NCI-H1930 (cell line): ENCODE data around the gene RPUSD3.
"Not testable (repeated sequence)": the region's sequence is repeated elsewhere in the genome, so short reads cannot be mapped to it uniquely, and the experiment has no call there.

Source experiments
- DNase-seq, 2 experiments: peaks; one replicate each; lab custom pipeline; 2025; lab: John Stamatoyannopoulos, UW

Gene RPUSD3

GRCh38 chr3:9843715-9844438, at the start of gene RPUSD3:
RPUSD3 (minus strand) TSS chr3:9844008; CDS start chr3:9843990, 18 bp downstream.
- peak; percentile 56 to 90 for DNase-seq

DNA sequence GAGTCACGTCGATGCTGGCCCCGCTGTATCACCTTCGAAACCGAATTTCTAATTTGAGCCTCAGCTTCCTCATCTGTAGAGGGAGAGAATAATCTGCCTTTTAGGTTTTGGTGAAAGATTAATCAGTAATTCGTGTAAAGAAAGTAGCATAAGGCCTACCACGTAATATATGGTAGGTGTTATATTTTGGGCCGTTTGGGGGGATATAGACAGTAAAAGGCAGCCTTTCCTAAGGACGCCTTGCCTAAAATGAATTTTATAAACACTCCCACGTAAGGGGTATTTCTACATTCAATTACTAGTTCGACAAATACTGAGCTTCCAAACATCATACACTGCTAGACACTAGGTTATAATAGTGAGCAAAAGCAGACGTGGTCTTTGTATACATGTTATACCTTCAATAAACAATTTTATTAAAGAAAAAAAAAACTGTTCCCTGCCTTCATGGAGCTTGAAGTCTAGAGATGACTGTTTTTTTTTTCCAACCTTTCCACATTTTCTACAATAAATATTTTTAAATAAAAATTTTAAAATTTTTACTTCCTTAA, 47.3 kb upstream of the RPUSD3 start:
- no peak for DNase-seq

GRCh38 chr3:9890249-9891071, 46.7 kb upstream of the RPUSD3 start, which contains the start of gene JAGN1:
JAGN1 (plus strand) TSS chr3:9890610; CDS start chr3:9890723, 113 bp downstream.
- DNase-seq: peak; percentile 57 to 63

GRCh38 chr3:9889405-9889804, 45.6 kb upstream of the RPUSD3 start:
- DNase-seq: no peak

DNA sequence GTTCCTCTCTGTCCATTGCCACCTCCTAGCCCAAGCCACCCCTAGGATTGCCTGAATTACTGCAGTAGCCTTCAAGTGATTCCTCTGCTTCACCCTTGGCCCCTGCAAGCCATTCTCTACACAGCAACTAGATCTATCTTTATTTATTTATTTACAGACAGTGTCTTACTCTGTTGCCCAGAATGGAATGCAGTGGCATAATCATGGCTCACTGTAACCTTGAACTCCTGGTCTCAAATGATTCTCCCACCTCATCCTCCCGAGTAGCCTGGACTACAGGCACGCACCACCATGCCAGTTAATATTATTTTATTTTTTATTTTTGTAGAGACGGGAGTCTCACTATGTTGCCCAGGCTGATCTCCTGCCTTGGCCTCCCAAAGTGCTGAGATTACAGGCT, 44.7 kb upstream of the RPUSD3 start:
- DNase-seq: no peak

GRCh38 chr3:9887480-9887879, 43.7 kb upstream of the RPUSD3 start:
- DNase-seq: no peak

- DNase-seq: no peak
Measured at GRCh38 chr3:9886328-9886727, 42.5 kb upstream of the RPUSD3 start.

DNA sequence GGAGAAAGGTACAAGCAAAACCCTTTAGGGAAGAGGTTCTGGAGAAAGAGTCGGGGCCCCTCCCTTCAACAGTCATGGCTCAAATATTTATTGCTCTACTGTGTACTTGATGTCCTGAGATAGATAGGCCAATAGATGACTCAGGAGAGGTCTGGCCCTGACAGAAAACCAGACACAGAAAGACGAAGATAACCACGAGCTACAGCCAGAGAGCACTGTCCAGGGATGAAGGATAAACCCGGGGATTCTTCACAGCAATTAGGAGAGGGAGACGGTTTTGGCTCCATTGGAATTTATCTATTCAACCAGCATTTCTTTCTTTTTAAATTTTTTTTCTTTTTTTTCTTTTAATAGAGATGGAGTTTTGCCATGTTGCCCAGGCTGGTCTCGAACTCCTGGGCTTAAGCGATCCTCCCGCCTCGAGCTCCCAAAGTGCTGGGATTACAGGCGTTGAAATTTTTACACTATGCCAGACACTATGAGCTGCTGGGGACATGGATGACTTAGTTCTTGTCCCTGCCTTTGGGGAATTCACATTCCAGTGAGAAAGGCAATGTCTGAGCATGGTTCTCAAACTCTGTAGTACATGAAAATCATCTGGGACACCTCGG, 40.9 kb upstream of the RPUSD3 start:
- DNase-seq: no peak

DNA sequence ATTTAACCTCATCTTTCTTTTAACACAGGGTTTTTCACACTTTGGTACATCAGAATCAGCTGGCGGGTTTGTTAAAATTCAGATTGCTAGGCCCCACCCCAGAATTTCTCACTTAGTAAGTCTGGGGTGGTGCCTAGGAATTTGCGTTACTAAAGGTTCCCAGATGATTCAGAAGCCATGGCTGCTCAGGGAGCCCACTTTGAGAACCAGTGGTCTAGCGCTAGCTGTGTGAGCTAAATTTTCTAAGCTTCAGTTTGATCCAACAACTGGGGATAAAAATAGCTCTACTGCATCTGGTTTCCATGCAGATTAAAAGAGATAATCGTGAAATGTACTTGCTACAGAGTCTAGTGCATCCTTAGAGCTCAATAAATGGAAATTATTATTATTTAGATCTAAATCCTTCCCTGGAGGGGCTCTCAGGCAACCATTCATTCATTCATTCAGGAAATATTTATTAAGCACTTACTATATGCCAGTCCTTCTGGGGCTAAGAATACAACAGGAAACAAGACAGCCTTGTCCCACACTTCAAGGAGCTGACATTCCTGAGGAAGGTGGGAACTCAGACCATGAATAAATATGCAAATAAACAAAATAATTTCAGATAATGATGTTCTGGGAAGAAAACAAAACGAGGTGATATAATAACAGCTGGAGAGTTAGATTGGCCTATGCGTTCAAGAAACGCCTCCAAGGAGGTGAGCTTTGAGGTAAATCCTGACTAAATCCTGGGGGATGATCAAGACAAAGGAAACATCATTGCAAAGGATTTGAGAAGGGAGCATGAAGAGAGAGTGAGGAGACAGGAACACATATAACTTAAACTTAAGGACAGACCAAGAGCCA, 40.1 kb upstream of the RPUSD3 start:
- DNase-seq: no peak

- DNase-seq: no peak
Measured at GRCh38 chr3:9881441-9881840, 37.6 kb upstream of the RPUSD3 start.

DNA sequence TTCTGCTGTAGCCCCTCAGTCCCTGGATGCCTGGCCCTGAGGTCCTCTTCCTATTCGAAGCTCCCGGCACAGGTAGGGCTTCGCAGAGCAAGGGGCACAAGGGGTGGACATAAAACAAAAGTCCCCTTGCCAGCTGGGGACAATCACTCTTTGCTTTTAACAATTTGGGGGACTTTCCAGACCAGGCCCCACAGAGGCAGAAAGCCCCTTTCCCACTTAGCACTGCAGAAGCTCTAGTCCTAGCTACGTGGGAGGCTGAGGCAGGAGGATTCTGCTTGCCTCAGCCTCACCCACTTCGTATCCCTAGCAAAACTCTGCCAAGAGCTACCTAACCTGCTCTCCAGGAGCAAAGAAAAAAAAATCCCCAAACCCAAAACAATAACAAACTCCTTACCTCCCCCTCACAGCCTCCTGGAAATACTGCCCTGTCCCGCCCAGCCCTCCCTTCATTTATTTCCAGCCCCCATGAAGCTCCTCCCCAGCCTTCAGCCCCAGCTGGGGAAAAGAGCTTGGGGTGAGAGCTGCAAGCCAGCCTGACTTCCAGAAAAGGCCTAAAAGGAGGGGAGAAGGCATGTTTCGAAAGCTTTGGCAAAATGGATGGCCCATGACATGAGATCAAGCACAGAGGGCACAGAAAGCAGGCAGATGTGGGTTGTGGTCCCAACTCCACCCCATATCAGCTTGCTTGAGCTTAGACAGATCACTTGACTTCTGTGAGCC, 36.2 kb upstream of the RPUSD3 start, which contains the start of gene CIDEC:
TSS of gene CIDEC (minus strand) at position 424 of the 720 bp plus-strand sequence. CDS start 1,767 bp downstream, outside the sequence.
- DNase-seq: no peak

GRCh38 chr3:9878700-9879099, 34.9 kb upstream of the RPUSD3 start:
- DNase-seq: no peak

GRCh38 chr3:9876991-9877390, 33.2 kb upstream of the RPUSD3 start:
- DNase-seq: no peak

DNA sequence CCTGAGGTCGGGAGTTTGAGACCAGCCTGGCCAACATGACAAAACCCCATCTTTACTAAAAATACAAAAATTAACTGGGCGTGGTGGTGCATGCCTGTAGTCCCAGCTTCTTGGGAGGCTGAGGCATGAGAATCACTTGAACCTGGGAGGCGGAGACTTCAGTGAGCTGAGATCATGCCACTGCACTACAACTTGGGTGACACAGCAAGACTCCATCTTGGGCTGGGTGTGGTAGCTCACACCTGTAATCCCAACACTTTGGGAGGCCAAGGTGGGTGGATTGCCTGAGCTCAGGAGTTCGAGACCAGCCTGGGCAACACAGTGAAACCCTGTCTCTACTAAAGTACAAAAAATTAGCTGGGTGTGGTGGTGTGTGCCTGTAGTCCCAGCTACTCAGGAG, 32.4 kb upstream of the RPUSD3 start:
- DNase-seq: not testable (repeated sequence)

DNA sequence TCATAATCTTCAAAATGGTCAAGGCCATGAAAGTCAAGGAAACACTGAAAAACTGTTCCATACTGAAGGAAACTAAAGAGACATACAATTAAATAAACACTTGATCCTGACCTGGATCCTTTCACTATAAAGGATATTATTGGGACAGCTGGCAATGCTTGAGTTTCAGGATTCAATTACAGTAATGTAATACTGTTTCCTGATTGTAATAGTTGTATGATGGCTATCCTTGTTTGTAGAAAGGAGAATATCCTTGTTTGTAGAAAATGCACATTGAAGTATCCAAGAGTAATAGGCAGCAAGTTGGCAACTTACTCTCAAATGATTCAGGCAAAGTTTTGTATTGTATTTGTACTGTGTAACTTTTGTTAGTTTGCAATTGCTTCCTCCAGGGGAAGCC, 31.6 kb upstream of the RPUSD3 start:
- DNase-seq: no peak

- not testable (repeated sequence) for DNase-seq
Measured at GRCh38 chr3:9872067-9872466, 28.3 kb upstream of the RPUSD3 start.

GRCh38 chr3:9870978-9871377, 27.2 kb upstream of the RPUSD3 start:
- DNase-seq: no peak

DNA sequence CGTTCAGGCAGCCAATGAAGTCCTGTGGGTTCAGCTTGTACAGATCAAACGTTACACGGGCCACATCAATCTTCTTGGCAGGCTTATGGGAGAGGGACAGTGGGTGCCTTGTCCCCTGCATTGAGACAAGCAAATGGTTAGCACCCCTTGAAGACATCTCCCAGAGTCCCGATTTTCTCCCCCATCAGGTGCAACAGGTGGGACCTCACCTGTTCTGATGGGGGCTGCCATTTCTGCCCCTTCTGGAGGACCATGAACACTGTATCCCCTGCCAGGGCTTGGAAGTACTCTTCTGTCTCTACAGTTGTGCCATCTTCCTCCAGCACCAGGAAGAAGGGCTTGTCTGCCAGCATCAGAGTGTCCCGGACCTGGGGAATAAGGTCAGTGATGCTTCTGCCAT, 26.1 kb upstream of the RPUSD3 start:
- DNase-seq: no peak

- DNase-seq: no peak
Measured at GRCh38 chr3:9867106-9867505, 23.3 kb upstream of the RPUSD3 start.

DNA sequence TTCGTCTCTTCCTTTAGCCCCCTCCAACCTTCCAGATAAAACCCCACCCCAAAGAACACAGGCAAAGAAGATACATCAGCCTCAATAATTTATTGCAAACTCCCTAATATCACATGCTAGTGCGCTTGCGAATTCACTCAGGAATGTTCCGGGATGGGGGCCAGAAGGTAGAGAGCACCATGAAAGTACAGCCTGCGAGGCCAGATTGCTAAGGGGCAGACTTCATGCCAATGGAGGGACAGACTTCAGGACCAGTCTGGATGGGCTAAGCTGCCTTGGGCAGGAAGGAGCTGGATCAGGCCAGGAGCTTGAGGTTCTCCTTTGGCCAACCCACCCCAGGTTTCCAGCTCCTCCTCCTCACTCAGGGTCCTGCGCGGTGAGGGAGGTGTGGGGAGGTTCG, 22.8 kb upstream of the RPUSD3 start:
- DNase-seq: no peak
